ENCODE data around the gene RYR2.
A peak's percentile ranks its signal among the peaks of the same experiment; 100 is the strongest.
"Not testable (repeated sequence)": the region's sequence is repeated elsewhere in the genome, so short reads cannot be mapped to it uniquely, and the experiment has no call there.

RYR2 gene

DNA sequence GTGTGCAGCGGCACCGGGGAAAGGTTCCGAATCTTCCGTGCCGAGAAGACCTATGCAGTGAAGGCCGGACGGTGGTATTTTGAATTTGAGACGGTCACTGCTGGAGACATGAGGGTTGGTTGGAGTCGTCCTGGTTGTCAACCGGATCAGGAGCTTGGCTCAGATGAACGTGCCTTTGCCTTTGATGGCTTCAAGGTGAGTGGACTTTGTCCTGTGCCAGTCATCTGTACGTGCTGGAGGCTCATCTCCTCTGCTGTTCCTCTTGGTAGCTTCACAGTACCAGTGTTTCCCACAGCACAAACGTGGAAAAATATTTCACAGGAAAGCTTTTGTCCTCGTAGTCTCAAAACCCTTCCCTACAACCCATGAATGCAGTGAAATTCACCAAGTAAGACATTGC is 524.6 kb downstream of the RYR2 start:
- DNase-seq (ENCODE audit: low read depth): no peak

GRCh38 chr1:237568955-237569354 is 527.0 kb downstream of the RYR2 start:
- DNase-seq (ENCODE audit: low read depth): peak; percentile 22

- DNase-seq (ENCODE audit: low read depth): no peak
These were observed 528.5 kb downstream of the RYR2 start for GRCh38 chr1:237570530-237570929.

GRCh38 chr1:237574536-237574935 is 532.6 kb downstream of the RYR2 start:
- DNase-seq (ENCODE audit: low read depth): no peak

DNA sequence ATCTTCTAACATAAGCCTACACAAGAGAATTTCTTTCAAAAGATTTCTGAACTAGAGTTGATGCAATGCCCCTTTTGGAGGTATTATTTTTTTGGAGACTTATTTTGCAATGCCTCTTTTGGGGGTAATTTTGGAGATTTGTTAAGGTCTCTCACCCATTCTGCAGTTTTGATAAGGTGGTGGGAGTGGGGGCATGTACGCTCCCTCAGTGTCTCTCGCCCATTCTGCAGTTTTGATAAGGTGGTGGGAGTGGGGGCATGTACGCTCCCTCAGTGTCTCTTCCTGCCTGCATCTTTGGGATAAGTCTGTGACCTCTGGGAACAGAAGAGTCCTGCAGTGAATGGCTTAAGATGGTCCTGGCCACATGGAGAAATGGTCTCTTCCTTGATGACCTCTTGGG is 536.6 kb downstream of the RYR2 start:
- DNase-seq (ENCODE audit: low read depth): no peak

- peak; percentile 36 for DNase-seq (ENCODE audit: low read depth)
These were observed 538.7 kb downstream of the RYR2 start for GRCh38 chr1:237580726-237581125.

DNA sequence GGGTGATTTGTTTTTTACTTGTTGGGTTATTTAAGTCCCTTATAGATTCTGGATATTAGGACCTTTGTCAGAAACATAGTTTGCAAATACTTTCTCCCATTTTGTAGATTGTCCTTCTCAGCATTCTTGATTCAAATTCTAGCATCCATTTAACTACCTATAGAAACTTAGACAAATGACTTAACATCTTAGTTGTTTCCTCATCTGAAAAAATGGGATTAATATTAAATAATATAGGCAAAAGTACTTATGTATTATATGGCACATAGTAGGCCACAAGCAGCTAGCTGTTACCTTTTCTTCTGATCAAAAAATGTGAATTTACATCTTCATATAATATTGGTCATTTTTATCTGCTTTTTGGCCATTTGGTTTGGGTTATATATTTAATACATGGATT is 541.3 kb downstream of the RYR2 start:
- no peak for DNase-seq (ENCODE audit: low read depth)

GRCh38 chr1:237583756-237584155 is 541.8 kb downstream of the RYR2 start:
- DNase-seq (ENCODE audit: low read depth): no peak

DNA sequence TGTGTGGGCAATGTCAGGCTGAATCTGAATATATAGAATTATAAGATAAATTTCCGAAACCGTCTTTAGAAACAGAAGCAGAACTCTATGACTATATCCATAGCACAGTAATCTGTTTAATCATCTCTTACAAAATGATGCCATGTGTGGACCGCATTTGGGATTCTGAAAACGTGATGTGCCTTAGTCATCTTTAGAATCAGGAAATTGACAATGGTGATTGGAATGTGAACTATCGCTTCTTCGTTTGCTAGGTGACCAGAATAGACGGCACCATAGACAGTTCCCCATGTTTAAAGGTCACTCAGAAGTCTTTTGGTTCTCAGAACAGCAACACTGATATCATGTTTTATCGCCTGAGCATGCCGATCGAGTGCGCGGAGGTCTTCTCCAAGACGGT is 548.4 kb downstream of the RYR2 start:
- DNase-seq (ENCODE audit: low read depth): peak; percentile 90

DNA sequence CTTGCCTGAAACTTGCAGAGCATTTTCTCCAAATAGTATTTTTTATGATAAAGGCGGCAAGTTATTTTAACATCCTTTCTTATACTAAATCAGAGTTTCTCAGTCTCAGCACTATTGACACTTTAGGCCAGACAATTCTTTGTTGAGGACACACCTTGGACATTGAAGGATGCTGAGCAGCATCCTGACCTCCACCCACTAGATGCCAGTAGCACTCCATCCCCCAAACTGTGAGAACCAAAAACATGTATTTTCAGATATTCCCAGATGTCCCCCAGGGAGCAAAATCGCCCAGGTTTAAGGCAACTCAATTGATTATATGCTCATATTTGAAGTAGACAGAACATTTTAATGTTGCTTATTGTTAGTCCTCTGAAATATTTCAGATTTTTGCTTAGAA is 549.4 kb downstream of the RYR2 start:
- DNase-seq (ENCODE audit: low read depth): peak; percentile 23

- not testable (repeated sequence) for DNase-seq (ENCODE audit: low read depth)
These were observed 561.1 kb downstream of the RYR2 start for GRCh38 chr1:237603036-237603568.

DNA sequence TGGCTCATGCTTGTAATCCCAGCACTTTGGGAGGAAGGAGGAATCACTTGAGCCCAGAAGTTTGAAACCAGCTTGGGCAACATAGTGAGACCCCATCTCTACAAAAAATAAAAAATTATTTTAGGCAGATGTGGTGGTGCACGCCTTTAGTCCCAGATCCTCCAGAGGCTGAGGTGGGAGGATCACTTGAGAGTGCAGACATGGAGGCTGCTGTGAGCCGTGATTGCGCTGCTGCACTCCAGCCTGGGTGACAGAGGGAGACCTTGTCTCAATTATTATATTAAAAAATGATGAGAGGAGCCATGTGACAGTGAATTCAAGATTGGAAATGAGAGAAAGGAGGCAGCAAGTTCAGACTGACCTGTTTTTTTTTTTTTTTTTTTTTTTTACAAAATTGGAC is 566.4 kb downstream of the RYR2 start:
- DNase-seq (ENCODE audit: low read depth): no peak

- DNase-seq (ENCODE audit: low read depth): no peak
These were observed 568.2 kb downstream of the RYR2 start for GRCh38 chr1:237610157-237610556.

DNA sequence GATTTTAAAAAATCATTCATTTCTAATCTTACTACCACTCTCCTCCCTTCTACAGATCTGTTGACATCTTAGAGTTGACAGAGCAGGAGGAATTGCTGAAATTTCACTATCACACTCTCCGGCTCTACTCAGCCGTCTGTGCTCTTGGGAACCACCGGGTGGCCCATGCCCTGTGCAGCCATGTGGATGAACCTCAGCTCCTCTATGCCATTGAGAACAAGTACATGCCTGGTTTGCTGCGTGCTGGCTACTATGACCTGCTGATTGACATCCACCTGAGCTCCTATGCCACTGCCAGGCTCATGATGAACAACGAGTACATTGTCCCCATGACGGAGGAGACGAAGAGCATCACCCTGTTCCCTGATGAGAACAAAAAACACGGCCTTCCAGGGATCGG is 572.0 kb downstream of the RYR2 start:
- DNase-seq (ENCODE audit: low read depth): no peak

- no peak for DNase-seq (ENCODE audit: low read depth)
These were observed 577.6 kb downstream of the RYR2 start for GRCh38 chr1:237619553-237619952.

- DNase-seq (ENCODE audit: low read depth): no peak
These were observed 592.9 kb downstream of the RYR2 start for GRCh38 chr1:237634922-237635321.

DNA sequence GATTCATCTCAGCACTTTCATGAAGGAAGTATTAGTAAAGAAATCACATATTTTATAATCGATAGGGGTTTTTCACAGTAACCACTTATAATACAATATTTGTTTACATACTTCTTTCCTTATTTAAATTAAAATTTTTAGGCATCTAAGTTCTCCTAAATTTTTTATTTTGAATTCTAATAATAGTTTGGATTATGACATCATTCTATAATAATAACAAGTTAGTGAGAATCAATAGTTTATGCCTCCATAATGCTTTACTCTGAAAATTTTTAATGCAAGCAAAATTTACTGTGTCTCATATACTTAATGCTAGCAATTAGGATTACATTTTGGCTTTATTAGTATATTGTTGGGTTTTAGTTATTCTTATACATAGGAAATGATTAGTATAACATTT is 596.6 kb downstream of the RYR2 start:
- DNase-seq (ENCODE audit: low read depth): no peak

DNA sequence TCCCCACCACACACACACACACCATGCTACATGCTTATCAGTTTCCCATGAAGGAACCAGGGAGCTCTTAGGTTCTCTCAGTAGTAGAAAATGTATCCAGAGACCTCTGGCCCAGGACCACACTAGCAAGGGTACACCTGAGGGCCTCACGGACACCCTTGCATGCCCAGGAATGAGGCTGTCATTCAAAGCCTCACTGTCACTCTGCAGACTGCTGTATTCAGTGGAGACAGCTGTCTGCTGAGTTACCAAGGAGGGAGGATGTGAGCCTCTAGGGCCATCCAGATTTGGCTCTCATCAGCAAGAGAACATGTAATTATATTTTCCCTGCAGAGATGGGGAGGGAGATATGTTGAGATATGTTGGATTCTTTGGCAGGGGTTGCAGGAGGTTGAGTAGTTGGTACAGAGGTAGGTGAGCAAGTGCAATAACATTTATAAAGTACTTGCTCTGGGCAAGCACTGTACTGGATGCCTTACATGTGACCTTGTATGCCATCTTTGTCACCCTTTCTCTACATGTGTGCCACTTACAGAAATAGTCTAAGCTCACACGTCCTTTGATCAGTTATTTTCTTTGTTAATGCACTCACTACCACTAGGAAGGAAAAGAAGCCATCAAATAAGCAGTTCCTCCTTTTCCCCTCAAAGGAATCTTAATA is 598.2 kb downstream of the RYR2 start:
- no peak for DNase-seq (ENCODE audit: low read depth)

- DNase-seq (ENCODE audit: low read depth): no peak
These were observed 599.0 kb downstream of the RYR2 start for GRCh38 chr1:237640966-237641365.

GRCh38 chr1:237650809-237651208 is 608.8 kb downstream of the RYR2 start:
- DNase-seq (ENCODE audit: low read depth): no peak

DNA sequence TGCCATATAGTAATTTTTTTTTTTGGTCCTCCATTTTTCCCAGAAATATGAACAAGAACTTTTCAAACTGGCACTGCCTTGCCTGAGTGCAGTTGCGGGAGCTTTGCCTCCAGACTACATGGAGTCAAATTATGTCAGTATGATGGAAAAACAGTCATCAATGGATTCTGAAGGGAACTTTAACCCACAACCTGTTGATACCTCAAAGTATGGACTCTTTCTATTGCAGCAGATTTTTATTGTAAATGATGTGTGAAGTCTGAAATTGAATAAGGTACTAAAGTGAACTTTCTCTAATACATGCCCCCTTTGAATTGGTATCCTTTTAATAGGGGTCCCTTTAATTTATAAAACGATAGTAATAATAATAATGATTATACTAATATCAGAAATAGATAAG is 613.8 kb downstream of the RYR2 start:
- DNase-seq (ENCODE audit: low read depth): no peak

DNA sequence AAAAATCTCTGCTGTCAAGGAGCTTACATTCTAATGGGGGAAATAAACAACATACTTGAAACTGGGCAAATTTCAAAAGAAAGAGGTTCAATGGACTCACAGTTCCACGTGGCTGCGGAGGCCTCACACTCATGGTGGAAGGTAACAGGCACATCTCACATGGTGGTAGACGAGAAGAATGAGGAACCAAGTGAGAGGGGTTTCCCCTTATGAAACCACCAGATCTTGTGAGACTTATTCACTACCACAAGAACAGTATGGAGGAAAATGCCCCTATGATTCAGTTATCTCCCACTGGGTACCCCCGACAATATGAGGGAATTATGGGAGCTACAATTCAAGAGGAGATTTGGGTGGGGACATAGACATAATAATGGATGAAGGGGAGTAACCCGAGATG is 622.4 kb downstream of the RYR2 start:
- no peak for DNase-seq (ENCODE audit: low read depth)

GRCh38 chr1:237670302-237670701 is 628.3 kb downstream of the RYR2 start:
- peak; percentile 61 for DNase-seq (ENCODE audit: low read depth)

GRCh38 chr1:237671262-237671661 is 629.3 kb downstream of the RYR2 start:
- DNase-seq (ENCODE audit: low read depth): no peak
